Duodenal mucosa (tissue), 2 donors: Measurements from ENCODE around the gene OR51V1.

ENCODE experiments used
- H3K27ac ChIP-seq: one replicate; pipeline ENCODE4 v1.7.0; 2013; ENCODE audit warnings: low read depth, low read length
- H3K27me3 ChIP-seq, 2 donors: one replicate each; pipeline ENCODE4 v1.7.0; 2013; ENCODE audit warnings: low read length in 2 of 2, control low read depth in 1 of 2; ENCODE audit not compliant: insufficient read depth in 2 of 2, control insufficient read depth in 1 of 2
- H3K36me3 ChIP-seq, 2 donors: one replicate each; pipeline ENCODE4 v1.7.0; 2013; ENCODE audit warnings: low read length in 2 of 2, control low read depth in 1 of 2; ENCODE audit not compliant: insufficient read depth in 2 of 2, control insufficient read depth in 1 of 2
- H3K4me1 ChIP-seq, 2 donors: one replicate each; pipeline ENCODE4 v1.7.0; 2013; ENCODE audit warnings: low read length in 2 of 2, control low read depth in 1 of 2; ENCODE audit not compliant: insufficient read depth in 2 of 2, control insufficient read depth in 1 of 2
- H3K4me3 ChIP-seq, 2 donors: one replicate each; pipeline ENCODE4 v1.7.0; 2013; ENCODE audit warnings: low read length in 2 of 2, low read depth in 1 of 2
- H3K9ac ChIP-seq, 2 donors: one replicate each; pipeline ENCODE4 v1.7.0; 2013; ENCODE audit warnings: low read length in 2 of 2, low read depth in 1 of 2
- H3K9me3 ChIP-seq, 2 donors: one replicate each; pipeline ENCODE4 v1.7.0; 2013; ENCODE audit warnings: low read length in 2 of 2, control low read depth in 1 of 2; ENCODE audit not compliant: control insufficient read depth in 1 of 2

Gene OR51V1

DNA sequence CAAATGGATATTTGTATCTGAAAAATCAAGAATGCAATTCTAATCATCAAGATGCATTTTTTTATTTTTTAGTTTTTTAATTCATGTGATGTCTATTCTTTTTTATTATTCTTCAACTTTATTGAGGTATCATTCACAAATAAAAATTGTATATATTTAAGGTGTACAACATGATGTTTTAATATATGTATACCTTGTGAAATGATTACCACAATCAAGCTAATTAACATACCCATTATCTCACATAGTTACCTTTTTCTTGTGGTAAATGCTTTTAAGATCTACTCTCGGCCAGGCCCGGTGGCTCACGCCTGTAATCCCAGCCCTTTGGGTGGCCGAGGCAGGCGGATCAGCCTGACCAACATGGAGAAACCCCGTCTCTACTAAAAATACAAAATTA, 22.7 kb upstream of the OR51V1 start:
- Histone ChIP-seq H3K4me1 (no peaks in the 10 kb centered on the region), H3K27ac (no peak overlapping the region), H3K9ac (no peak overlapping the region), H3K36me3 (no peaks in the 10 kb centered on the region), H3K9me3 (no peaks in the 10 kb centered on the region), H3K27me3 (no peaks in the 10 kb centered on the region), H3K4me3 (no peak overlapping the region)

DNA sequence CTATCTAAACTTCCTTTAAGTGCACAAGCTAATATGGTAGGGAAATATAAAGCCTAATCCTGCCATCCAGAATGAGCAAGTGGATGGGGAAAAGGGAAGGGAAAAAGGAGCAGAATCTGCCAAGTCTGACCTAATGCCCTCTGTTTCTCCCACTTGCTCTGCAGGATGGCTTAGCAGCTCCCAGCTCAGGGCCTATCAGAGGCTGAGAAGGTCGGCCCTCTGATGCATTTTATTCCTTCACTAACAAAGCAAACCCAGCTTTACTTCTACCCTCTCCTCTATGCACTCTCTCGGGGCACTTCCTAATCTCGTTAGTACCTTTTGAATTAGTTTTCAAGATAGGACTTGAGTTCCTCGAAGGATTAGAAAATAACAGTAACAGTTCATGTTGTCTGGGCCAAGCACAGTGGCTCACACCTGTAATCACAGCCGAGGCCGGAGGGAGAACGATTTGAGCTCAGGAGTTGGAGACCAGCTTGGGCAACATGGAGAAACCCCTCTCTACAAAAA, 9.9 kb upstream of the OR51V1 start:
- H3K27me3 ChIP-seq: no peaks in the 10 kb centered on the region
- H3K36me3 ChIP-seq: no peaks in the 10 kb centered on the region
- H3K27ac ChIP-seq: no peak overlapping the region
- no peaks in the 10 kb centered on the region for H3K4me1 ChIP-seq
- H3K9me3 ChIP-seq: no peaks in the 10 kb centered on the region
- no peak overlapping the region for H3K4me3 ChIP-seq
- no peak overlapping the region for H3K9ac ChIP-seq

DNA sequence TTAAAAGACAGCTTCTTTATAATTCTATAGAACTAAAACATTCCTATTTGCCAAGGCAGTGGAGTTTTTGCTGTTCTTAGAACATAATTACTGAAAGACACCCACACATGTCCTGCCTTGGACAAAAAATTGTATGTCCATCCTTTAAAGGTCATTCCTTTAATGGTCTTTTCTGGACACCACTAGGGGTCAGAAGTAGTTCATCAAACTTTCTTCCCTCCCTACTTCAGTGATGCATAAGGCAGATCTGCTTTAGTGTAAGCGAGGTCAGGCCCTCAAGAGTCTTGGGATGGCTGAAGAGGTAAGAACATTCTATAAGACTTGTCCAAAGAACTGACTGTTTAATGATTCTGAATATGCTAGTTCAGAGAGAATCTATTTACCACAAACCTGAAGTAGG, 4.3 kb upstream of the OR51V1 start:
- no peak overlapping the region for H3K27ac ChIP-seq
- no peaks in the 10 kb centered on the region for H3K9me3 ChIP-seq

DNA sequence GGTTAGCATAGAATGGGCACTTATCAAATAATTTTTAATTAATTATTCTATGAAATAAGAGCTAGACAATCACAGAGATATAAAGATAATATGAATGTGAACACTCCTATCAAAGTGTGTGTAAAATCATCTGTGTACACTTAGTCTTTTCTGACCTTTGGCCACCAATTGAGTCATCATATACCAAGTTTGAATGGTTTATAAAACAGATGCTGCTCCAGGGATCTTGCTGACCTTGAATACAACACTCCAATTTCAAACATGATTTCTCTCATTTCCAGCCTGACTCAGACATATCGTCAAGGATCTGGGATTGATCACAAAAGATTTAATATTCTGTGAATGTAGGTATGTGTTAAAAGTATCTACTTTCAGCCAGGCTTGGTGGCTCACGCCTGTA, 2.9 kb upstream of the OR51V1 start:
- H3K9ac ChIP-seq: no peak overlapping the region
- H3K27ac ChIP-seq: no peak overlapping the region
- H3K27me3 ChIP-seq: no peaks in the 10 kb centered on the region
- no peaks in the 10 kb centered on the region for H3K4me1 ChIP-seq
- no peaks in the 10 kb centered on the region for H3K36me3 ChIP-seq
- no peak overlapping the region for H3K4me3 ChIP-seq
- H3K9me3 ChIP-seq: no peaks in the 10 kb centered on the region

More for the DNA sequence above, 4.3 kb upstream of the OR51V1 start:
- H3K36me3 ChIP-seq: no peaks in the 10 kb centered on the region
- H3K4me1 ChIP-seq: no peaks in the 10 kb centered on the region
- H3K27me3 ChIP-seq: no peaks in the 10 kb centered on the region
- no peak overlapping the region for H3K4me3 ChIP-seq
- no peak overlapping the region for H3K9ac ChIP-seq

DNA sequence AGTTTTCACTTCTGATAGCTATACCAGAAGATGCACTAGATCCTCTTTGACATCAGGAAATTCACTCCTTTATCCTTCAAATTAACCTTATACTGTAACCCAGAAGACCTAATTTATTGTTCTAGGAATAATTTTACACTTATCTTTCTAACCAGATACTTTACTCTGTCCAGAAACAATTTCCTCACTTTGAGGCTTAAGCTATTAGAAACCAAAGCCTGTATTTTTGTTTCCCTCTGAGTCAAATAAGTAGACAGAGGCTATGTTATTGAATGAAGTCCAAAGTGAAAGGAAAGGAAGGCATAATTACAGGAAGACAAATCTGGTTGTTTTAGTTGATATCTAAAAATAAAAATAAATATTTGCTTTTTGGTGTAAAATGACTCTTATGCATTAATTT, 2.2 kb downstream of the OR51V1 start:
- Histone ChIP-seq H3K4me1 (no peaks in the 10 kb centered on the region), H3K36me3 (no peaks in the 10 kb centered on the region), H3K9me3 (no peaks in the 10 kb centered on the region), H3K9ac (no peak overlapping the region), H3K27me3 (no peaks in the 10 kb centered on the region), H3K4me3 (no peak overlapping the region), H3K27ac (no peak overlapping the region)

DNA sequence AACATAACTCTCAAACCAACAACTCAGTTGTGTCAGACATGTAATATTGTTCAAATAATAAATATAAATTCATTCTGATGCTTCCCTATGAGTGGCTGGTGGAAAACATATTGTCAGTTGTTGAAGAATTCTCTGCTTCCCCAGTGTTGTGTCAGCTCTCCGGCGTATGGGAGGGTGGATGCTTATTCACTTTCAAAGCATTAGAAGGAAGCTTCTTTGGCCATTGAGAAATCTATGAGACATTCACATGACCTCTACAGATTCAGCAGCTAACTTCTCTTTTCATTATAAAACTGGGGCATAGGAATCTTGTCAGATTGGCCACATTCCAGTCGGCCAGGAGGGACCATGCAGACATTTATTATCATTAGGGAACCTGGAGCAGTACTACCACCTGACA, 2.9 kb downstream of the OR51V1 start:
- H3K27ac ChIP-seq: no peak overlapping the region
- H3K4me1 ChIP-seq: no peaks in the 10 kb centered on the region
- H3K9ac ChIP-seq: no peak overlapping the region
- H3K27me3 ChIP-seq: no peaks in the 10 kb centered on the region
- H3K4me3 ChIP-seq: no peak overlapping the region
- no peaks in the 10 kb centered on the region for H3K36me3 ChIP-seq
- H3K9me3 ChIP-seq: peaks cover 0 to 2% of the 10 kb centered on the region in 2 donors

DNA sequence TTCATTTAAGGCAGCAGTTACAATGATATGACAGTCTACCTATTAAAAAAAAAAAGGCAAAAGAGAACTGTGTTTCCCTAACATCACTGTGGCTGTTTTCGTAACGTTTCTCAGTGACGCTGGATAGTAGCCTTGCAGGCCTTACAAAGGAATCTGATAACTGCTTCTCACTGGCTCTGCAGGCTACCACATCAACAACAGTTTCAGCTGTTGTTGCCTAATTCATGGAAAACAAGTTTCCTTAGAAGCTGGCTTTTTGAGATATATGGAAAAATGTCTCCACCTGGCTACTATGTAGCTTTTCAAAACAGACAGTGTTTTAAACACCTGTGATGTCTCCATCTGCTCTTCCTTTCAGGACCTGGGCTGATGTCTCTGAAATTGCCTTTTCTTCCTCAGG, 3.8 kb downstream of the OR51V1 start:
- Histone ChIP-seq H3K36me3 (no peaks in the 10 kb centered on the region), H3K9me3 (peaks cover 0 to 3% of the 10 kb centered on the region in 2 donors)

DNA sequence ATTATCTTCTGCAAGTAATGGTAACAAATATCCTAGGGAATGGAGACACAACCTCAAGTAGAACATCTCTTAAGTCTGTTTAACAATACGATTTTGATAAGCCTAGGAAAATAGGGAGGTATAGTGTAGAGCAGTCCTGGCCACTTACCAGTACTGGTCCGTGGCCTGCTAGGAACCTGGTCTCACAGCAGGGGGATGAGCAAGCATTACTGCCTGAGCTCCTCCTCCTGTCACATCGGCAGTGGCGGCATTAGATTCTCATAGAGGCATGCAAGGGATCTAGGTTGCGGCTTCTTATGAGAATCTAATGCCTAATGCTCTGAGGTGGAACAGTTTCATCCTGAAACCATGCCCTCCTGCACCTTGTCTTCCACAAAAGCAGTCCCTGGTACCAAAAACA, 4.4 kb downstream of the OR51V1 start:
- H3K4me1 ChIP-seq: no peaks in the 10 kb centered on the region
- H3K27me3 ChIP-seq: no peaks in the 10 kb centered on the region
- H3K4me3 ChIP-seq: no peak overlapping the region
- no peak overlapping the region for H3K9ac ChIP-seq
- no peak overlapping the region for H3K27ac ChIP-seq
- no peaks in the 10 kb centered on the region for H3K36me3 ChIP-seq
- H3K9me3 ChIP-seq: peaks cover 0 to 3% of the 10 kb centered on the region in 2 donors

More for the DNA sequence above, 3.8 kb downstream of the OR51V1 start:
- Histone ChIP-seq H3K4me3 (no peak overlapping the region), H3K27me3 (no peaks in the 10 kb centered on the region), H3K27ac (no peak overlapping the region), H3K4me1 (no peaks in the 10 kb centered on the region), H3K9ac (no peak overlapping the region)

DNA sequence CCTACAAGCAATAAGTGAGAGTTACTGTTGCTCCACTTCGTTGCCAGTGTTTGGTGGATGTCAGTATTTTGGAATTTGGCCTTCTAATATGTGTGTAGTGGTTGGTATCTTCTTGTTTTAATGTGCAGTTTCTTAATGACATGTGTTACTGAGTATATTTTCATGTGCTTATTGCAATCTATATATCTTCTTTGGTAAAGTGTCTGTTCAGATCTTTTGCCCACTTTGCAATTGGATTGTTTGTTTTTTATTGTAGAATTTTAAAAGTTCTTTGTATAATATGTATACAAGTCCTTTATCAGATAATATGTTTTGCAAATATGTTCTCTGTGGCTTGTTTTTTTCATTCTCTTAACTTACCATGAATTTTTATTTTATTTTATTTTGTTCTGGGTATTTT, 7.7 kb downstream of the OR51V1 start:
- Histone ChIP-seq H3K4me3 (no peak overlapping the region), H3K4me1 (no peaks in the 10 kb centered on the region), H3K36me3 (no peaks in the 10 kb centered on the region), H3K27me3 (no peaks in the 10 kb centered on the region), H3K9ac (no peak overlapping the region), H3K27ac (no peak overlapping the region), H3K9me3 (peaks cover 0 to 3% of the 10 kb centered on the region in 2 donors)

DNA sequence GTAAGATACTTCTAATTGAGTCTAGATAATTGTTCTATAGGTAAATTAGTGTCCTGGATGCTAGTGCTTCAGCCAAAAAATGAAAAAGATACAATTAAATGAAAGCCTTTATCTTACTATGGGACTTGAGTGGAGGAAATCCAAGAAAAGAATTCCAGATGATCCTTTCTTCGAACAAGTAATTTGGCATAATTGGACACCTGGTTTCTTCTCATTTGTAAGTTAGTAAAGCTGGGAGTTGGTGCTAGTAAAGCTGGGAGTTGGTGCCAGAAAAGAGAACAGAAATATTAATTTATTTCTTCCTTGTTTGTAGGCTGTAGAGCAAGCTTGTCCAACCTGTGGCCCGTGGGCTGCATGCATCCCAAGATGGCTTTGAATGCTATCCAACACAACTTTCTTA, 12.3 kb downstream of the OR51V1 start:
- no peak overlapping the region for H3K9ac ChIP-seq
- no peaks in the 10 kb centered on the region for H3K27me3 ChIP-seq
- H3K4me3 ChIP-seq: no peak overlapping the region
- no peak overlapping the region for H3K27ac ChIP-seq
- H3K4me1 ChIP-seq: no peaks in the 10 kb centered on the region
- peaks cover 0 to 3% of the 10 kb centered on the region in 2 donors for H3K9me3 ChIP-seq
- no peaks in the 10 kb centered on the region for H3K36me3 ChIP-seq
